WTC11 (cell line): ENCODE results near the gene APRT. TPM values are rescaled to one million over a fixed set of nuclear protein-coding genes. Genes with fewer than 3 reads are reported as not detected.

Experiments
- ATAC-seq: fragments of 200-7000 bp; cut with Tn5 transposase; 2 replicates; pipeline ENCODE4 v1.10.0; 2021; ENCODE audit warnings: mild to moderate bottlenecking, moderate library complexity
- CTCF ChIA-PET: fragments of 300-600 bp; sonication (Branson Sonifier 250); formaldehyde crosslinking; loops from one replicate; lab custom pipeline; 2021; ENCODE audit warnings: antibody characterized with exemption; lab: Charles Lee
- POLR2A ChIA-PET: fragments of 350-600 bp; sonication (Branson Sonifier 250); formaldehyde crosslinking; loops from one replicate; lab custom pipeline; 2021; ENCODE audit warnings: antibody characterized with exemption; lab: Charles Lee
- DNase-seq: peaks from one replicate; pipeline ENCODE4 v3.0.0; 2021; ENCODE audit warnings: low spot score
- H3K27ac Mint-ChIP-seq: 2 replicates; pipeline ENCODE4 v1.8.0; 2021; ENCODE audit warnings: mixed read lengths
- H3K27me3 Mint-ChIP-seq: 2 replicates; pipeline ENCODE4 v1.8.0; 2021; ENCODE audit warnings: low read depth, mild to moderate bottlenecking, moderate library complexity, mixed read lengths
- H3K36me3 Mint-ChIP-seq: 2 replicates; pipeline ENCODE4 v1.8.0; 2021; ENCODE audit warnings: mixed read lengths
- H3K4me1 Mint-ChIP-seq: 2 replicates; pipeline ENCODE4 v1.8.0; 2022; ENCODE audit warnings: mixed read lengths
- H3K4me3 Mint-ChIP-seq: 2 replicates; pipeline ENCODE4 v1.8.0; 2021; ENCODE audit warnings: mild to moderate bottlenecking, moderate library complexity, mixed read lengths
- H3K9me3 Mint-ChIP-seq: 2 replicates; pipeline ENCODE4 v1.8.0; 2021; ENCODE audit warnings: mixed read lengths
- ATF6 ChIP-seq: sonication (generic); formaldehyde crosslinking; IDR thresholded peaks from 2 replicates; pipeline ENCODE4 v1.8.1; 2023; ENCODE audit warnings: mild to moderate bottlenecking, missing genetic modification reagents
- E2F5 ChIP-seq: sonication (generic); formaldehyde crosslinking; IDR thresholded peaks from 2 replicates; pipeline ENCODE4 v1.8.1; 2022; ENCODE audit warnings: mild to moderate bottlenecking, moderate library complexity, missing genetic modification reagents
- ELF4 ChIP-seq: sonication (generic); formaldehyde crosslinking; IDR thresholded peaks from 2 replicates; pipeline ENCODE4 v1.8.1; 2022; ENCODE audit warnings: low read depth, mild to moderate bottlenecking, moderate library complexity, missing genetic modification reagents
- ESRRA ChIP-seq: sonication (generic); formaldehyde crosslinking; IDR thresholded peaks from 2 replicates; pipeline ENCODE4 v1.8.1; 2022; ENCODE audit warnings: mild to moderate bottlenecking, missing genetic modification reagents, borderline replicate concordance
- FOXK1 ChIP-seq: sonication (generic); formaldehyde crosslinking; IDR thresholded peaks from 2 replicates; pipeline ENCODE4 v1.8.0; 2022; ENCODE audit warnings: mild to moderate bottlenecking, moderate library complexity, missing genetic modification reagents
- FOXP1 ChIP-seq: sonication (generic); formaldehyde crosslinking; IDR thresholded peaks from 2 replicates; pipeline ENCODE4 v1.8.0; 2022; ENCODE audit warnings: missing genetic modification reagents, mild to moderate bottlenecking, moderate library complexity, borderline replicate concordance
- GTF2I ChIP-seq: fragments of 250-450 bp; sonication (Bioruptor Pico); conservative IDR thresholded peaks from 2 replicates; pipeline ENCODE4 v1.4.0; 2021; ENCODE audit warnings: mild to moderate bottlenecking
- HMGA2 ChIP-seq: fragments of 250-450 bp; sonication (Bioruptor Pico); IDR thresholded peaks from 2 replicates; pipeline ENCODE4 v1.4.0; 2021; ENCODE audit warnings: mild to moderate bottlenecking, moderate library complexity
- IRF1 ChIP-seq: sonication (generic); formaldehyde crosslinking; IDR thresholded peaks from 2 replicates; pipeline ENCODE4 v1.8.0; 2023; ENCODE audit warnings: missing genetic modification reagents
- MAX ChIP-seq: sonication (generic); formaldehyde crosslinking; IDR thresholded peaks from 2 replicates; pipeline ENCODE4 v1.8.0; 2022; ENCODE audit warnings: mild to moderate bottlenecking, missing genetic modification reagents
- MLX ChIP-seq: sonication (generic); formaldehyde crosslinking; IDR thresholded peaks from 2 replicates; pipeline ENCODE4 v1.8.1; 2023; ENCODE audit warnings: mild to moderate bottlenecking, missing genetic modification reagents, moderate library complexity
- NFYB ChIP-seq: sonication (generic); formaldehyde crosslinking; conservative IDR thresholded peaks from 2 replicates; pipeline ENCODE4 v1.8.0; 2022; ENCODE audit warnings: low read depth, missing genetic modification reagents
- OVOL2 ChIP-seq: fragments of 250-450 bp; sonication (Bioruptor Pico); IDR thresholded peaks from 2 replicates; pipeline ENCODE4 v1.9.0; 2021; ENCODE audit warnings: mild to moderate bottlenecking, borderline replicate concordance
- PRRX2 ChIP-seq: fragments of 250-450 bp; sonication (Bioruptor Pico); IDR thresholded peaks from 2 replicates; pipeline ENCODE4 v1.8.0; 2021; ENCODE audit warnings: mild to moderate bottlenecking
- SMAD4 ChIP-seq: sonication (generic); formaldehyde crosslinking; IDR thresholded peaks from 2 replicates; pipeline ENCODE4 v1.8.0; 2022; ENCODE audit warnings: mild to moderate bottlenecking, missing genetic modification reagents
- SOX15 ChIP-seq: fragments of 250-450 bp; sonication (Bioruptor Pico); IDR thresholded peaks from 2 replicates; pipeline ENCODE4 v1.9.0; 2021; ENCODE audit warnings: mild to moderate bottlenecking
- TEAD4 ChIP-seq: sonication (generic); formaldehyde crosslinking; IDR thresholded peaks from 2 replicates; pipeline ENCODE4 v1.8.0; 2022; ENCODE audit warnings: mild to moderate bottlenecking, missing genetic modification reagents
- ZBTB43 ChIP-seq: sonication (generic); formaldehyde crosslinking; IDR thresholded peaks from 2 replicates; pipeline ENCODE4 v1.8.1; 2023; ENCODE audit warnings: mild to moderate bottlenecking, missing genetic modification reagents
- ZNF138 ChIP-seq: sonication (generic); formaldehyde crosslinking; conservative IDR thresholded peaks from 2 replicates; pipeline ENCODE4 v1.8.1; 2022; ENCODE audit warnings: mild to moderate bottlenecking, moderate library complexity, missing genetic modification reagents
- ZNF219 ChIP-seq: sonication (generic); formaldehyde crosslinking; IDR thresholded peaks from 2 replicates; pipeline ENCODE4 v1.8.0; 2023; ENCODE audit warnings: missing genetic modification reagents, mild to moderate bottlenecking, borderline replicate concordance
- ZNF263 ChIP-seq: sonication (generic); formaldehyde crosslinking; IDR thresholded peaks from 2 replicates; pipeline ENCODE4 v1.8.1; 2022; ENCODE audit warnings: low read depth, mild to moderate bottlenecking, moderate library complexity, missing genetic modification reagents
- ZNF317 ChIP-seq: sonication (generic); formaldehyde crosslinking; IDR thresholded peaks from 2 replicates; pipeline ENCODE4 v1.8.1; 2023; ENCODE audit warnings: low read depth, mild to moderate bottlenecking, moderate library complexity, missing genetic modification reagents, borderline replicate concordance
- ZNF532 ChIP-seq: fragments of 250-450 bp; sonication (Bioruptor Pico); IDR thresholded peaks from 2 replicates; pipeline ENCODE4 v1.9.0; 2021; ENCODE audit warnings: mild to moderate bottlenecking, borderline replicate concordance
- total RNA-seq: library from RNA; stranded (reverse); gene quantifications from 3 replicates; pipeline ENCODE4 v1.2.3, GENCODE V29; 2021

The APRT gene
- total RNA-seq, 1 experiment from 2014 or later = 288 TPM

- TF ChIP-seq SOX15 (CRISPR knock-in tag) = no peak
- no peak for TF ChIP-seq GTF2I (CRISPR knock-in tag)
- no peak for TF ChIP-seq ELF4 (CRISPR knock-in tag)
- TF ChIP-seq, all 79 proteins: peak for 0
These were observed 46.8 kb downstream of the APRT start (continued) for GRCh38 chr16:88764913-88765349.

- 0 out of 2 replicates have a peak overlapping the region, but pooled peaks have one; percentile 14 for H3K4me3 Mint-ChIP-seq
- ChIA-PET CTCF (interaction anchor here (0.7 to 9.6 kb wide), 28 partner anchors 9 to 793 kb away, joined by 3 to 115 read pairs (median 6); partner anchors contain the start of genes CDT1, PIEZO1 and ZC3H18), POLR2A (interaction anchor here (0.7 to 2.4 kb wide), 4 partner anchors 9 to 46 kb away, joined by 3 to 10 read pairs (median 3); no protein-coding TSS in a partner anchor)
- no peak for DNase-seq
- no peak for ATAC-seq
- H3K9me3 Mint-ChIP-seq = no peaks in the 10 kb centered on the region
- TF ChIP-seq ATF6 (no peak), ESRRA (CRISPR knock-in tag) (no peak), IRF1 (CRISPR knock-in tag) (no peak), ZNF219 (CRISPR knock-in tag) (no peak), E2F5 (no peak), ZNF317 (CRISPR knock-in tag) (no peak), ZNF138 (no peak), NFYB (no peak), SMAD4 (CRISPR knock-in tag) (no peak), HMGA2 (CRISPR knock-in tag) (no peak)
- H3K27ac Mint-ChIP-seq = peak overlapping the region; percentile 99
- peaks cover 37% of the 10 kb centered on the region for H3K4me1 Mint-ChIP-seq
- no peaks in the 10 kb centered on the region for H3K27me3 Mint-ChIP-seq
- H3K36me3 Mint-ChIP-seq = no peaks in the 10 kb centered on the region
These were observed 47.6 kb downstream of the APRT start for GRCh38 chr16:88764080-88764479.

GRCh38 chr16:88763502-88764053 lies 48.1 kb downstream of the APRT start:
- ATAC-seq (peak; percentile 79), DNase-seq (peak; percentile 91)
- Mint-ChIP-seq H3K9me3 (no peaks in the 10 kb centered on the region), H3K27me3 (no peaks in the 10 kb centered on the region), H3K4me1 (peaks cover 33% of the 10 kb centered on the region), H3K36me3 (no peaks in the 10 kb centered on the region), H3K27ac (peak overlapping the region; percentile 99), H3K4me3 (peak overlapping the region; percentile 26; the same call in 1 of the 2 replicates)
- ChIA-PET POLR2A (interaction anchor here (0.5 to 2.4 kb wide), 7 partner anchors 9 to 47 kb away, joined by 3 to 10 read pairs (median 3); partner anchors contain the start of genes CDT1 and PIEZO1), CTCF (interaction anchor here (0.7 to 9.6 kb wide), 31 partner anchors 8 to 794 kb away, joined by 3 to 115 read pairs (median 6); partner anchors contain the start of genes CDT1, PIEZO1 and ZC3H18)
- TF ChIP-seq FOXK1 (CRISPR knock-in tag) (peak; percentile 78; the same call in 1 of the 2 replicates), ZNF532 (no peak), MAX (CRISPR knock-in tag) (0 out of 2 replicates have a peak, but pooled peaks have one; percentile 50), ZNF263 (CRISPR knock-in tag) (no peak), ZBTB43 (CRISPR knock-in tag) (no peak), TEAD4 (CRISPR knock-in tag) (peak; percentile 81; the same call in 1 of the 2 replicates), PRRX2 (no peak), OVOL2 (no peak), FOXP1 (CRISPR knock-in tag) (peak; percentile 57), MLX (CRISPR knock-in tag) (no peak)
